Activated CD4-positive, alpha-beta memory T cell treated with anti-CD3 and anti-CD28 coated beads, Interleukin-2, amount 10 ng/mL, durations not matched to agents 7 days and 5 days (primary cell): Measurements from ENCODE around the gene RASGRF1. TPM values are rescaled to one million over a fixed set of nuclear protein-coding genes. Genes with fewer than 3 reads are reported as not detected.
"Not testable (repeated sequence)": the region's sequence is repeated elsewhere in the genome, so short reads cannot be mapped to it uniquely, and the experiment has no call there.

ENCODE experiments used
- CTCF ChIA-PET: fragments of 350-600 bp; sonication (Branson Sonifier 250); formaldehyde crosslinking; loops from one replicate; lab custom pipeline; 2021; ENCODE audit warnings: antibody characterized with exemption, inconsistent platforms; lab: Charles Lee
- POLR2A ChIA-PET: fragments of 350-600 bp; sonication (Branson Sonifier 250); formaldehyde crosslinking; loops from one replicate; lab custom pipeline; 2021; ENCODE audit warnings: antibody characterized with exemption; lab: Charles Lee
- DNase-seq: peaks from one replicate; pipeline ENCODE4 v3.0.0-alpha.2; 2020
- H3K27ac Mint-ChIP-seq: one replicate; pipeline ENCODE4 v1.8.0; 2021; ENCODE audit warnings: mild to moderate bottlenecking, mixed read lengths
- H3K27me3 Mint-ChIP-seq: one replicate; pipeline ENCODE4 v1.8.0; 2021; ENCODE audit warnings: mixed read lengths
- H3K36me3 Mint-ChIP-seq: one replicate; pipeline ENCODE4 v1.8.0; 2021; ENCODE audit warnings: low read depth, mixed read lengths
- H3K4me1 Mint-ChIP-seq: one replicate; pipeline ENCODE4 v1.8.0; 2021; ENCODE audit warnings: mixed read lengths
- H3K4me3 Mint-ChIP-seq: one replicate; pipeline ENCODE4 v1.8.0; 2021; ENCODE audit warnings: mild to moderate bottlenecking, mixed read lengths
- H3K9me3 Mint-ChIP-seq: one replicate; pipeline ENCODE4 v1.8.0; 2021; ENCODE audit warnings: mixed read lengths
- total RNA-seq, 2 experiments: library from RNA; stranded (reverse); gene quantifications; one replicate each; pipeline ENCODE4 v1.2.3, GENCODE V29; 2021

RASGRF1 gene
- total RNA-seq, 2 experiments from 2014 or later, result not detected

- H3K4me3 Mint-ChIP-seq, CTCF ChIA-PET, H3K9me3 Mint-ChIP-seq, H3K27me3 Mint-ChIP-seq, DNase-seq, H3K27ac Mint-ChIP-seq, POLR2A ChIA-PET: not testable (repeated sequence)
- Mint-ChIP-seq H3K4me1 (peaks cover 17% of the 10 kb centered on the region), H3K36me3 (peaks cover 79% of the 10 kb centered on the region)
These were observed 162.4 kb downstream of the RASGRF1 start for GRCh38 chr15:78928176-78928575.

DNA sequence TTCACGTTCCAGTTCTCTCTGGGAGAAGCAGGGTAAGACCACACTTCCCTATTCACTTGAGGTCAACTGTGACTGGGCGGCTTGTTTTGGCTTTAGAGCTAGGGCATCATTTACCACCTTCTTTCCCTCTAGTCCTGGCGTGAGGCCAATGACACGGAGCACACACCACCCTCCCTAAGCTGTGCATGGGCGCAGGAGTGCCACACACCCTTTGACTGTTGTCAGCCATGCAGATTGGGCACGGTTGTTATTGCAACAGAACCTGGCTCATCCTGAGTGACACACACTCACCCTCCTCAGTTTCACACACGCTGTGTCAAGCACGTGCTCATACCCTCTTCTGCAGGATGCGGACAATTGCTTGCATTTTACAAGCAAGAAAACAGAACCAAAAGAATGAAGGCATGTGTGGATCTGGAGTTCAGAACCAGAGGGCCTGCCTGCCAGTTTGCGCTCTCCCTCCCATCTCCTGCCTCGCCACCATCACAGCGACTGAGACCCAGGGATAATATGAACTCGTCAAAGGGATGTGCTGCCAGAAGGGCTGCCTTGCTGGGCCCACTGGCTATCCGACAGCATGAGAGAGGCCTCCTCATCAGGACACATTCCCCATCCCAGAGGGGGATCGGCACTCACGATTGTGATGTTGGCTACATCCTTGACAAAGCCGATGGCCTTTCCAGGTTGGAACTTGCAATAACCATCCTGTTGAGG lies 163.3 kb downstream of the RASGRF1 start:
- POLR2A ChIA-PET, result interaction anchor here (2.1 to 2.5 kb wide), 2 partner anchors 10 to 12 kb away, joined by 6 to 12 read pairs; no protein-coding TSS in a partner anchor
- CTCF ChIA-PET, result interaction anchor here (1.1 kb wide), 1 partner anchor 52 kb away, joined by 3 read pairs; no protein-coding TSS in a partner anchor
- Mint-ChIP-seq H3K27me3 (no peaks in the 10 kb centered on the region), H3K27ac (no peak overlapping the region), H3K9me3 (no peaks in the 10 kb centered on the region), H3K4me3 (no peak overlapping the region), H3K36me3 (peaks cover 77% of the 10 kb centered on the region), H3K4me1 (peaks cover 10% of the 10 kb centered on the region)
- DNase-seq, result no peak

GRCh38 chr15:78925956-78926743 lies 164.4 kb downstream of the RASGRF1 start:
- CTCF ChIA-PET, result interaction anchor here (1.1 kb wide), 1 partner anchor 53 kb away, joined by 3 read pairs; no protein-coding TSS in a partner anchor
- Mint-ChIP-seq H3K27me3 (no peaks in the 10 kb centered on the region), H3K27ac (no peak overlapping the region), H3K4me1 (peaks cover 9% of the 10 kb centered on the region), H3K9me3 (no peaks in the 10 kb centered on the region), H3K4me3 (no peak overlapping the region), H3K36me3 (peaks cover 77% of the 10 kb centered on the region)
- POLR2A ChIA-PET, result interaction anchor here (0.7 to 2.5 kb wide), 4 partner anchors 10 to 16 kb away, joined by 3 to 12 read pairs (median 4); no protein-coding TSS in a partner anchor
- no peak for DNase-seq

- CTCF ChIA-PET, result no interaction called here
- Mint-ChIP-seq H3K27ac (no peak overlapping the region), H3K4me1 (peaks cover 7% of the 10 kb centered on the region), H3K9me3 (no peaks in the 10 kb centered on the region), H3K27me3 (no peaks in the 10 kb centered on the region), H3K4me3 (no peak overlapping the region), H3K36me3 (peaks cover 76% of the 10 kb centered on the region)
- POLR2A ChIA-PET, result interaction anchor here (0.7 to 2.5 kb wide), 6 partner anchors 8 to 19 kb away, joined by 3 to 12 read pairs (median 3); partner anchors contain the start of gene CTSH
- no peak for DNase-seq
These were observed 165.4 kb downstream of the RASGRF1 start for GRCh38 chr15:78925076-78925624.

DNA sequence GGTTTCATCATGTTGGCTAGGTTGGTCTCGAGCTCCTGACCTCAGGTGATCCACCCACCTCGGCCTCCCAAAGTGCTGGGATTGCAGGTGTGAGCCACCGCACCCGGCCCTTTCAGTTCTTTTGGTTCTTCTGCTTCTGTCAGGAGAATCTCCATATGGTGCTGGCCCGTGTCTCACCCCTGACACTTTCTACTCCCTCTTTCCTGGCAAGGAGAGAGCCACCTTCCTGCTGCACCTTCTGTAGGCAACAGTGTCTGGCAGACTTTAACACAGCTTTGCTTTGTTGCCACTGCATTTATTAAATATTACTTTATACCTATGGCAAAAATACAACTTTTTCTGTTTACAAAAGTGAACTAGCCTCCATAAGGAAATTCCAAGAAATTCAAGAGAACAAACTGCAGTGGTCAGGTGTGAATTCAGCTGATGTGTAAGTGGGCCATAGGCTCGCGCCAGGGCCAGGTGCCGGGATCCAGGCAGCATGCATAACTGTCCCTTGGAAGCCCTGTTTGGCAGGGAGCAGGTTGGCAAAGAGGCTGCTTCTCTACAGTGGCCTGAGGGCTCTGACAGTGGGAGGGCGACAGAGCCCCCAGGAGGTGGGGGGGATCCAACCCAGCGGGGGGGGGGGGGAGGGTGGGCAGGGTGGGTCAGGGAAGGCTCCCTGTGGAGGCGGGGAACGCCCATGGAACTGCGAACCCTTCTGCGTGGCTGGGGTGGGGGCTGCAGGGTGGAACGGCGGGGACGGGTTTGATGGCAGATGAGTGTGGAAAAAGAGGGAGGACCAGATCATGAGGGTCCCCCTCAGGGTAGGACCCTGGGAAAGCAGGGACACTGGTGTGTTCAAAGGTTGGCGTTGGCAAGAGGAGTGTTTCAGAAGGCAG lies 166.9 kb downstream of the RASGRF1 start:
- H3K4me3 Mint-ChIP-seq, result no peak overlapping the region
- POLR2A ChIA-PET, result interaction anchor here (0.6 to 1.2 kb wide), 4 partner anchors 10 to 396 kb away, joined by 3 read pairs; partner anchors contain the start of gene CTSH
- DNase-seq, result no peak
- H3K36me3 Mint-ChIP-seq, result peaks cover 75% of the 10 kb centered on the region
- no peaks in the 10 kb centered on the region for H3K27me3 Mint-ChIP-seq
- H3K9me3 Mint-ChIP-seq, result no peaks in the 10 kb centered on the region
- peak overlapping the region; percentile 32 for H3K27ac Mint-ChIP-seq
- H3K4me1 Mint-ChIP-seq, result peaks cover 7% of the 10 kb centered on the region
- CTCF ChIA-PET, result no interaction called here

GRCh38 chr15:78923015-78923414 lies 167.6 kb downstream of the RASGRF1 start:
- Mint-ChIP-seq H3K9me3 (no peaks in the 10 kb centered on the region), H3K4me1 (peaks cover 7% of the 10 kb centered on the region), H3K27me3 (no peaks in the 10 kb centered on the region), H3K27ac (peak overlapping the region; percentile 21), H3K4me3 (no peak overlapping the region), H3K36me3 (peaks cover 76% of the 10 kb centered on the region)
- DNase-seq, result no peak
- ChIA-PET POLR2A (interaction anchor here (1.6 kb wide), 1 partner anchor 13 kb away, joined by 6 read pairs; no protein-coding TSS in a partner anchor), CTCF (interaction anchor here (0.6 kb wide), 1 partner anchor 13 kb away, joined by 3 read pairs; no protein-coding TSS in a partner anchor)

GRCh38 chr15:78922527-78922926 lies 168.1 kb downstream of the RASGRF1 start:
- ChIA-PET POLR2A (interaction anchor here (1.6 to 2.0 kb wide), 2 partner anchors 11 to 14 kb away, joined by 6 to 7 read pairs; no protein-coding TSS in a partner anchor), CTCF (interaction anchor here (0.6 to 1.0 kb wide), 2 partner anchors 13 to 85 kb away, joined by 3 read pairs; no protein-coding TSS in a partner anchor)
- H3K36me3 Mint-ChIP-seq, result peaks cover 73% of the 10 kb centered on the region
- H3K27me3 Mint-ChIP-seq, result no peaks in the 10 kb centered on the region
- peaks cover 5% of the 10 kb centered on the region for H3K4me1 Mint-ChIP-seq
- H3K4me3 Mint-ChIP-seq, result no peak overlapping the region
- no peak overlapping the region for H3K27ac Mint-ChIP-seq
- no peaks in the 10 kb centered on the region for H3K9me3 Mint-ChIP-seq
- no peak for DNase-seq

GRCh38 chr15:78921940-78922339 lies 168.6 kb downstream of the RASGRF1 start:
- no peaks in the 10 kb centered on the region for H3K27me3 Mint-ChIP-seq
- no peak overlapping the region for H3K27ac Mint-ChIP-seq
- ChIA-PET POLR2A (interaction anchor here (1.6 to 2.0 kb wide), 2 partner anchors 11 to 14 kb away, joined by 6 to 7 read pairs; no protein-coding TSS in a partner anchor), CTCF (interaction anchor here (1.0 kb wide), 1 partner anchor 85 kb away, joined by 3 read pairs; no protein-coding TSS in a partner anchor)
- no peak for DNase-seq
- H3K4me3 Mint-ChIP-seq, result no peak overlapping the region
- H3K36me3 Mint-ChIP-seq, result peaks cover 71% of the 10 kb centered on the region
- peaks cover 6% of the 10 kb centered on the region for H3K4me1 Mint-ChIP-seq
- H3K9me3 Mint-ChIP-seq, result no peaks in the 10 kb centered on the region

DNA sequence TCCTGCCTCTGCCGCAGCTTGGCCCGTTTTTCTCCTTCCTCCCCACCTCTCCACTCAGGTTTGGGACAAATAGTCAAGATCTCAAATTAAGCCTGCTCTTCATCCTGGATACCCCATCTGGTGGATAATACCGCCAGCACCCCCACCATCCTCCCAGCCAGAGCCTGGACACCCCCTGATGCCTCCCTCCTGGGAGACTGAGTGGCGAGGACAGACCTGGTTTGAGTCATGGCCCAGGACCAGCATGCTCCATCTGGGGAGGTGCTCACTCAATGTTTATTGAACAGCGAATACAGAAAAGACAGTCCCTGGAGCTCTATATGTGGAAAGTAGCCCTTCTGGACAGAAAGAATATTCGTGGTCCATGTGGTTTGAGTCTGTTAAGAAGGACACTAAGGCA lies 169.1 kb downstream of the RASGRF1 start:
- Mint-ChIP-seq H3K27me3 (no peaks in the 10 kb centered on the region), H3K27ac (no peak overlapping the region), H3K9me3 (no peaks in the 10 kb centered on the region), H3K36me3 (peaks cover 70% of the 10 kb centered on the region), H3K4me1 (peaks cover 4% of the 10 kb centered on the region), H3K4me3 (no peak overlapping the region)
- POLR2A ChIA-PET, result interaction anchor here (1.6 to 2.0 kb wide), 2 partner anchors 10 to 15 kb away, joined by 6 to 7 read pairs; no protein-coding TSS in a partner anchor
- CTCF ChIA-PET, result interaction anchor here (1.0 kb wide), 1 partner anchor 86 kb away, joined by 3 read pairs; no protein-coding TSS in a partner anchor
- DNase-seq, result no peak

- ChIA-PET CTCF (interaction anchor here (0.7 kb wide), 1 partner anchor 95 kb away, joined by 6 read pairs; no protein-coding TSS in a partner anchor), POLR2A (no interaction called here)
- H3K9me3 Mint-ChIP-seq, result no peaks in the 10 kb centered on the region
- no peaks in the 10 kb centered on the region for H3K27me3 Mint-ChIP-seq
- H3K36me3 Mint-ChIP-seq, result peaks cover 60% of the 10 kb centered on the region
- no peak overlapping the region for H3K27ac Mint-ChIP-seq
- no peak overlapping the region for H3K4me3 Mint-ChIP-seq
- peaks cover 1% of the 10 kb centered on the region for H3K4me1 Mint-ChIP-seq
- DNase-seq, result no peak
These were observed 172.7 kb downstream of the RASGRF1 start for GRCh38 chr15:78917888-78918287.

DNA sequence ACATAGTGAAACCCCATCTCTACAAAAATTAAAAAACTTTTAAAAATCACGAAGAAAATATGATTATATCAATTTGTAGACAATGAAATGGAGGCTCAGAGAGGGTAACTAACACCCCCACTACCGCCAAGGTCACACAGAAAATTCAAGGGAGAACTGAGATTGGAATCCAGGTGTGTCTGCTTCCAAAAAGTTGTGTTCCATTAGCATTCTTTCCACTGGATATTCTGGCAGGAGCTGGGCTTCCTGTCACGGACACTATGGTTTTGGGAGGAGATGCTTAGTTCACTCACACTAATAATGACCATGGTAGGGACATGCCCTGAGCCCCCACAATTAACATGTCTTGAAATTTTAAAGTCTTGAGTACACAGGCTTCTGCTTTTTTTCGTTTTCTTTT lies 174.5 kb downstream of the RASGRF1 start:
- POLR2A ChIA-PET, result interaction anchor here (1.0 to 1.4 kb wide), 2 partner anchors 10 to 15 kb away, joined by 3 read pairs; no protein-coding TSS in a partner anchor

More for the DNA sequence above, 174.5 kb downstream of the RASGRF1 start:
- Mint-ChIP-seq H3K4me1 (peaks cover 17% of the 10 kb centered on the region), H3K4me3 (no peak overlapping the region), H3K27me3 (no peaks in the 10 kb centered on the region), H3K36me3 (peaks cover 58% of the 10 kb centered on the region), H3K27ac (no peak overlapping the region), H3K9me3 (no peaks in the 10 kb centered on the region)
- CTCF ChIA-PET, result interaction anchor here (0.8 kb wide), 1 partner anchor 8 kb away, joined by 3 read pairs; no protein-coding TSS in a partner anchor
- no peak for DNase-seq
